A673 (cell line): Measurements from ENCODE around the gene TMED1. TPM values are rescaled to one million over a fixed set of nuclear protein-coding genes. Genes with fewer than 3 reads are reported as not detected.

Experiments used
- BruUV-seq: library from RNA; stranded (reverse); fragments of 400-500 nt; replicated peaks from 2 replicates; lab custom pipeline; 2021; lab: Mats Ljungman, UMichigan
- CTCF ChIA-PET: fragments of 300-600 bp; sonication (Branson Sonifier 250); formaldehyde crosslinking; loops from one replicate; lab custom pipeline; 2022; ENCODE audit warnings: antibody characterized with exemption; lab: Charles Lee
- POLR2A ChIA-PET: fragments of 300-600 bp; sonication (Branson Sonifier 250); formaldehyde crosslinking; loops from one replicate; lab custom pipeline; 2022; ENCODE audit warnings: antibody characterized with exemption; ENCODE audit not compliant: low non-redundant PET; lab: Charles Lee
- DNase-seq: peaks from one replicate; pipeline ENCODE4 v3.0.0-alpha.2; 2015; ENCODE audit warnings: low spot score
- H3K27ac ChIP-seq: fragments of 200-600 bp; sonication (generic); 2 replicates; pipeline ENCODE4 v1.5.1; 2016; ENCODE audit warnings: mixed run types, low read depth, mild to moderate bottlenecking, mixed read lengths, antibody characterized with exemption, low read length; ENCODE audit not compliant: poor library complexity, severe bottlenecking
- H3K27me3 ChIP-seq: fragments of 200-600 bp; sonication (generic); replicated peaks from 2 replicates; pipeline ENCODE4 v1.6.1; 2017; ENCODE audit warnings: mixed run types, low read depth, mild to moderate bottlenecking, mixed read lengths, antibody characterized with exemption, low read length; ENCODE audit not compliant: insufficient read depth, poor library complexity
- H3K36me3 ChIP-seq: fragments of 200-600 bp; sonication (generic); 2 replicates; pipeline ENCODE4 v1.6.1; 2016; ENCODE audit warnings: mixed run types, mild to moderate bottlenecking, mixed read lengths, antibody characterized with exemption, low read length; ENCODE audit not compliant: insufficient read depth, poor library complexity, severe bottlenecking
- H3K4me1 ChIP-seq: fragments of 200-600 bp; sonication (generic); 2 replicates; pipeline ENCODE4 v1.6.1; 2017; ENCODE audit warnings: mixed run types, mild to moderate bottlenecking, mixed read lengths, antibody characterized with exemption, low read length; ENCODE audit not compliant: insufficient read depth, poor library complexity, severe bottlenecking
- H3K4me3 ChIP-seq: fragments of 200-600 bp; sonication (generic); 2 replicates; pipeline ENCODE4 v1.5.1; 2016; ENCODE audit warnings: low read depth, mixed run types, mild to moderate bottlenecking, mixed read lengths, low read length; ENCODE audit not compliant: poor library complexity, severe bottlenecking
- H3K9me3 ChIP-seq: fragments of 200-600 bp; sonication (generic); 2 replicates; pipeline ENCODE4 v1.6.1; 2016; ENCODE audit warnings: mixed run types, low read depth, mild to moderate bottlenecking, mixed read lengths, antibody characterized with exemption, low read length; ENCODE audit not compliant: poor library complexity, severe bottlenecking
- CTCF ChIP-seq: fragments of 300-800, 200-600 bp; sonication (generic); conservative IDR thresholded peaks from 2 replicates; pipeline ENCODE4 v1.5.1; 2017; ENCODE audit warnings: low read depth, mild to moderate bottlenecking, antibody characterized with exemption, low read length, moderate library complexity, mixed read lengths
- EZH2 ChIP-seq: fragments of 200-600 bp; sonication (generic); IDR thresholded peaks from 2 replicates; pipeline ENCODE4 v1.6.1; 2017; ENCODE audit warnings: borderline replicate concordance, low read depth, mild to moderate bottlenecking, mixed read lengths, antibody characterized with exemption, low read length; ENCODE audit not compliant: poor library complexity, severe bottlenecking
- intact Hi-C: fragments of 100-400 bp; cut with micrococcal nuclease; formaldehyde crosslinking; loops from one replicate; pipeline ENCODE4 v1.10.0; 2022; ENCODE audit not compliant: unreplicated experiment
- total RNA-seq: library from RNA; stranded (reverse); gene quantifications from 2 replicates; pipeline ENCODE4 v1.2.3, GENCODE V29; 2021

The TMED1 gene
- total RNA-seq, 1 experiment from 2014 or later, result 27.3 TPM

- no TSS peak for BruUV-seq
- DNase-seq, result no peak
- TF ChIP-seq EZH2, result no peak
- no peak for TF ChIP-seq CTCF
- Histone ChIP-seq H3K9me3 (no peaks in the 10 kb centered on the region), H3K36me3 (no peaks in the 10 kb centered on the region), H3K4me1 (peaks cover 15% of the 10 kb centered on the region), H3K27ac (peak overlapping the region; percentile 32), H3K4me3 (no peak overlapping the region), H3K27me3 (no peaks in the 10 kb centered on the region)
- POLR2A ChIA-PET, result no interaction called here
- intact Hi-C loops, result no loop called here
- CTCF ChIA-PET, result no interaction called here
These were observed 40.6 kb upstream of the TMED1 start for GRCh38 chr19:10876459-10877240.

GRCh38 chr19:10874024-10874423 is 38.0 kb upstream of the TMED1 start:
- no peak for TF ChIP-seq CTCF
- no peak for TF ChIP-seq EZH2
- Histone ChIP-seq H3K27me3 (no peaks in the 10 kb centered on the region), H3K9me3 (no peaks in the 10 kb centered on the region), H3K36me3 (no peaks in the 10 kb centered on the region), H3K27ac (no peak overlapping the region), H3K4me3 (no peak overlapping the region), H3K4me1 (peaks cover 11% of the 10 kb centered on the region)
- TSS peak; percentile 20 for BruUV-seq
- intact Hi-C loops, result loop anchor here (5.0 kb wide), 1 partner anchor 53 kb away; the partner anchor contains the start of genes TIMM29 and YIPF2
- CTCF ChIA-PET, result interaction anchor here (1.6 kb wide), 1 partner anchor 11 kb away, joined by 7 read pairs; no protein-coding TSS in a partner anchor
- DNase-seq, result no peak
- POLR2A ChIA-PET, result no interaction called here

GRCh38 chr19:10872546-10873107 is 36.6 kb upstream of the TMED1 start:
- TF ChIP-seq CTCF, result 0 out of 2 replicates have a peak, but pooled peaks have one; percentile 4
- TF ChIP-seq EZH2, result no peak
- Histone ChIP-seq H3K36me3 (no peaks in the 10 kb centered on the region), H3K4me1 (peaks cover 11% of the 10 kb centered on the region), H3K27ac (peak overlapping the region; percentile 98), H3K27me3 (no peaks in the 10 kb centered on the region), H3K9me3 (no peaks in the 10 kb centered on the region), H3K4me3 (peak overlapping the region; percentile 98)
- no TSS peak for BruUV-seq
- intact Hi-C loops, result loop anchor here (5.0 kb wide), 1 partner anchor 55 kb away; the partner anchor contains the start of genes TIMM29 and YIPF2
- ChIA-PET POLR2A (interaction anchor here (0.6 kb wide), 1 partner anchor 160 kb away, joined by 5 read pairs; no protein-coding TSS in a partner anchor), CTCF (interaction anchor here (0.6 to 1.6 kb wide), 6 partner anchors 13 to 155 kb away, joined by 3 to 7 read pairs (median 4); partner anchors contain the start of gene DNM2)
- peak; percentile 39 for DNase-seq
